PC-3 (cell line): Measurements from ENCODE around the gene ARHGEF4.

Experiments
- CTCF ChIP-seq: fragments of 300-600 bp; sonication (generic); conservative IDR thresholded peaks from 2 replicates; pipeline ENCODE4 v1.5.1; 2017; ENCODE audit warnings: antibody characterized with exemption, low read depth, mild to moderate bottlenecking, low read length
- EZH2 ChIP-seq: fragments of 300-600 bp; sonication (generic); IDR thresholded peaks from one replicate; pipeline ENCODE4 v1.6.1; 2017; ENCODE audit warnings: antibody characterized with exemption, mild to moderate bottlenecking, low read length; ENCODE audit not compliant: unreplicated experiment
- EZH2phosphoT487 ChIP-seq: fragments of 300-600 bp; sonication (generic); IDR thresholded peaks from 2 replicates; pipeline ENCODE4 v1.6.1; 2018; ENCODE audit warnings: mild to moderate bottlenecking, antibody characterized with exemption, low read length, borderline replicate concordance

- TF ChIP-seq CTCF (no peak), EZH2 (no peak), EZH2phosphoT487 (no peak)
Observed at GRCh38 chr2:131037398-131038257, 200.9 kb downstream of the ARHGEF4 start.
